Omental fat pad (tissue), 4 donors: ENCODE results near the gene KCNAB1. TPM values are rescaled to one million over a fixed set of nuclear protein-coding genes. Genes with fewer than 3 reads are reported as not detected.
"Not testable (repeated sequence)": the region's sequence is repeated elsewhere in the genome, so short reads cannot be mapped to it uniquely, and the experiment has no call there.

ENCODE experiments used
- ATAC-seq: fragments of 150-250 bp; one replicate; pipeline ENCODE4 v1.9.1; 2016; ENCODE audit warnings: mild to moderate bottlenecking, moderate library complexity; ENCODE audit not compliant: low FRiP score
- DNase-seq: peaks from one replicate; pipeline ENCODE4 v3.0.0-alpha.2; 2019; ENCODE audit warnings: low spot score
- total RNA-seq, 4 donors: library from RNA; depleted of rRNA; stranded (reverse); fragments of >200 nt; gene quantifications; one replicate each; pipeline ENCODE4 v1.1.0, GENCODE V29; 2016
- TF ChIP-seq, protein P1 (sequence below), 3 donors: fragments of 450-650 bp; IDR thresholded peaks; one replicate each; pipeline ENCODE4 v1.5.1; 2016 to 2017; ENCODE audit warnings: antibody characterized with exemption in 3 of 3, mild to moderate bottlenecking in 3 of 3, moderate library complexity in 2 of 3

The KCNAB1 gene
- total RNA-seq, 4 donors from 2014 or later = 2.2 to 12.6 (median 5.7) TPM

DNA sequence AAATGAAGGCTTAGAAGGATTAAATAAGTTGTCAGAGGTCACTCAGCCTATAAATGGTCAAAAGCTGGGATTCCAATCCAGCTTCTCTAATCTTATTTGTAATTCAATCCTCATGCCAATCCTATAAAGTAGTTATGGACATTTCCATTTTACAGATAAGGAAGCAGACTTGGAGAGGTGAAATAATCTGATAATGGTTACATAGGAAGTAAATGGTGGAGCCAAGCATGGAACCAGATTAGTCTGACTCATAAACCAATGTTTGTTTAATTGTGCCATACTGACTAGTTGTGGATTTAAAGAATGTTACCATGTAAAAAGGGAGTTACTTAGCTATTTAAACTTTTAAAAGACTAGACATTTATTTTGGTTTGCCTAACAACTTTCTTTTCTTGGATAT, 59.7 kb downstream of the KCNAB1 start:
- ATAC-seq (no peak), DNase-seq (no peak)
- TF ChIP-seq, protein P1, sequence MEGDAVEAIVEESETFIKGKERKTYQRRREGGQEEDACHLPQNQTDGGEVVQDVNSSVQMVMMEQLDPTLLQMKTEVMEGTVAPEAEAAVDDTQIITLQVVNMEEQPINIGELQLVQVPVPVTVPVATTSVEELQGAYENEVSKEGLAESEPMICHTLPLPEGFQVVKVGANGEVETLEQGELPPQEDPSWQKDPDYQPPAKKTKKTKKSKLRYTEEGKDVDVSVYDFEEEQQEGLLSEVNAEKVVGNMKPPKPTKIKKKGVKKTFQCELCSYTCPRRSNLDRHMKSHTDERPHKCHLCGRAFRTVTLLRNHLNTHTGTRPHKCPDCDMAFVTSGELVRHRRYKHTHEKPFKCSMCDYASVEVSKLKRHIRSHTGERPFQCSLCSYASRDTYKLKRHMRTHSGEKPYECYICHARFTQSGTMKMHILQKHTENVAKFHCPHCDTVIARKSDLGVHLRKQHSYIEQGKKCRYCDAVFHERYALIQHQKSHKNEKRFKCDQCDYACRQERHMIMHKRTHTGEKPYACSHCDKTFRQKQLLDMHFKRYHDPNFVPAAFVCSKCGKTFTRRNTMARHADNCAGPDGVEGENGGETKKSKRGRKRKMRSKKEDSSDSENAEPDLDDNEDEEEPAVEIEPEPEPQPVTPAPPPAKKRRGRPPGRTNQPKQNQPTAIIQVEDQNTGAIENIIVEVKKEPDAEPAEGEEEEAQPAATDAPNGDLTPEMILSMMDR (IDR thresholded peaks at IDR 0.05) = no peak

DNA sequence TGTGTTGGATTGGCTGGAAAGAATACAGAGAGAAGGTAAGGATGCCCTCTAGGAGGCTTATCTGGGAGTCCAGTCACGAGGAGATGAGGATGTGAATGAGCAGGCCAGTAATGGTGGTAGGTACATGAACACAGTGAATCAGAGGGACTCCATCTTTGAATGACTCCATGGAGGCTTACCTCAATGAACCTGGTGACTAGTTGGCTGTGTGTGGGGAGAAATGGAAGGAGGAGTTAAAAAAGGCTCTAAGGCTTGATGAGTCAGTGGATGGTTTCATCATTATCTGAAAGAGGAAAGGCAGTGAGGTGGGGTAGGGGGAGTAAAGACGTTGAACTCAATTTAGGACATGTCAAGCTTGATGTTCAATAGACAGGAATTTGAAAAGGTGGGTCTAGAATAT, 61.1 kb downstream of the KCNAB1 start:
- DNase-seq (no peak), ATAC-seq (peak; percentile 68)
- TF ChIP-seq, protein P1 (IDR thresholded peaks at IDR 0.05) = no peak

DNA sequence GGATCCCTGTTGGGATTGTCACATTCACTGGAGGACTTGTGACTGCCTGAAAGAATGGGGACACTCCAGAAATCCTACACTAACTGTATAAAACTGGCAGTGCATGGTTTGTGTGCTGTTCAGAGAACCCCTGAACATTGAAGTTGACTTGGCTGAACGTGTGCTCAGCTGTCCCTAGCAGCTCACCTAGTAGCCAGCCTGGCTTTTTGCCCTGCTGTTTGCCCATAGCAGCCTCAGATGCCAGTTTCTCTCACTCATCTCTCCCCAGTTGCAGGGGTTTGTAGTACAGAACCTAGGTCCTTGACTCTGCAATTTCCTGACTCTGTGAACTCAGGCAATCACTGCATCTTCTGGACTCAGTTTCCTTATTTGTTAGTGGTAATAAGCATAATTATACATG, 63.0 kb downstream of the KCNAB1 start:
- ATAC-seq (no peak), DNase-seq (no peak)
- TF ChIP-seq, protein P1 (IDR thresholded peaks at IDR 0.05) = no peak

DNA sequence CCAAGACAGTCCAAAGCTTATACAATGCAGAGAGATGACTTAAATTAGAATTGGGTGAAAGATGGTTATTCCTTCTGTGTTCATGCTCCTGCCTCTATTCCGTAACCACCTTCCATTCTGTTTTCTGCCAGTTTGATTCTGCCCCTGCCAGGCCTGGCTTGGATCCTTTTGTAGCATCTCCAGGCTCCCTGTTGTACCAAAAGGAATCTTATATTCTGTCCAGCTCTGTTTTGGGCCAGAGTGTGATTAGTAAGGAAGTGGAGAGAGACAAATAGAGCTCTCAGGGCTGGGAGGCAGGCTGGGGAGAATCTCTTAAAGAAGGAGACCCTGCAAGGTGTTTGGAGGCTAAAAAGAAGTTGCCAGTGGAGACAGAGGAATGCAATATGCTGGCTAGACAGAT, 63.8 kb downstream of the KCNAB1 start:
- TF ChIP-seq, protein P1 (IDR thresholded peaks at IDR 0.05) = no peak
- ATAC-seq (no peak), DNase-seq (no peak)

DNA sequence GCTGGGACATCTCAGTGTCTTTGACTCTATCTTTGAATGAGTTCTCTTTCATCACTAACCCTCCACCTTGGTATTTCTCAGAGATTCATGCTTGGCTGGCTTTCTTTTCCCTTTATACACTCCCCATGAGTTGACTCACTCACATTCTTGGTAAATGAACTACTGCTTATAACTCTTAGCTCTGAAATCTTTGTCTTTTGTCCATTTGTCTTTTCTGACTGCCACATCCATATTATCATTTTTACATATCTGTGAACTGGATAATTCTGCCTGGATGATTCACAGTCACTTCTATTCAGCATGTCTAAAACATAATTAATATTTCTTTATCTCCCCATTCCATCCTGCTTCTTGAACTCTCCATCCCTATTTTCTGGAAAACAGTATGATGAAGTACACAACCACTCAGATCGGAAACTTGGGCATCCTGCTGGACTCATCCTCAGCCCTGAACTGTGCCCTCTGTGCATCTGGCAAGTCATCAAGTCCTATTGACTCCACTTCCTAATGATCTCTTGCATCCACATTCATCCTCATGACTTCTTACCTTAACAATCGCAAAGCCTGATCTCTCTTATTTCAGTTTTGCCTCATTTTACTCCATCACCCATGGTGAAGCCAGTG, 66.9 kb downstream of the KCNAB1 start:
- ATAC-seq = peak; percentile 88
- TF ChIP-seq, protein P1 (IDR thresholded peaks at IDR 0.05) = no peak
- no peak for DNase-seq

DNA sequence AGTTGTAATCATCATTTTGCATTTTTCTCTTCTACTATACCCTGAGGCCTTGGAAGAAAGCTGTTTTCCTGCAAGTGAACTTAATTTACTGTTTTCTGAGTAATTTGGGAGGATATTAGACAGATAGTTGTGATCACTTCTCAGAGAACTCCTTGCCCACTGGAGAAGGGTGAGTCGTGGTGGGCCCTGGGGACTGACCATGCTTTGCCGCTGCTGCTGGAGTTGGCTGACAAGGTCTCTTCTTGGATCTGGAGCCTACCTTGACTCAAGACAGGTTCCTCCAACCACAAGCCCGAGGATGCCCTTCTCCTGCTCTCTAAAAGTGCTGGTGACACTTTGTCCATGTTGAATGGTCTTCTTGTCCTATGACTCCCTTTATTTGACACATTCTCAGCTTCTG, 68.4 kb downstream of the KCNAB1 start:
- TF ChIP-seq, protein P1 (IDR thresholded peaks at IDR 0.05) = no peak
- no peak for ATAC-seq
- DNase-seq = no peak

DNA sequence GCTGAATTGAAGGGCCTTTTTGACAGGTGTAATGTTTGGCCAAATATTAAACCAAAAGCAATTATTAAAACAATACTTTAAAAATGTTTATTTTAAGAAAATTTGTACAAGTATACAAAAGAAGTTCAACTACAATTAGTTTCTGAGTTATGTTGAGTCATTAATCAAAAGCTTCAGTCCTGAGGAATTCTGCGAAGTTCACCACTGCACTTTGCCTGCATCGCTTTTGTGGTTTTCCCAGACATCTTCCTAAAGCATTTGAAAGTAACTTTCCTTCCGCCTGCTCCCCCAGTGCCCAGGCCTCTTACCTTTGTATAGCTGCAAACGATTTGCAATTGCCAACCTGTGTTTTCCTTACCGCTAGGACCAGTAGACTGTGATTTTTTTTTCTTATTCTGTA, 69.5 kb downstream of the KCNAB1 start:
- TF ChIP-seq, protein P1 (IDR thresholded peaks at IDR 0.05) = no peak
- no peak for ATAC-seq
- DNase-seq = no peak

DNA sequence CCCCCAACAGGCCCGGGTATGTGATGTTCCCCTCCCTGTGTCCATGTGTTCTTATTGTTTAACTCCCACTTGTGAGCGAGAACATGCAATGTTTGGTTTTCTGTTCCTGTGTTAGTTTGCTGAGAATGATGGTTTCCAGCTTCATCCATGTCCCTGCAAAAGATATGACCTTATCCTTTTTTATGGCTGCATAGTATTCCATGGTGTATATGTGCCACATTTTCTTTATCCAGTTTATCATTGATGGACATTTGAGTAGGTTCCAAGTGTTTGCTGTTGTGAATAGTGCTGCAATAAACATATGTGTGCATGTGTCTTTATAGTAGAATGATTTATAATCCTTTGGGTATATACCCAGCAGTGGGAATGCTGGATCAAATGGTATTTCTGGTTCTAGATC, 74.6 kb downstream of the KCNAB1 start:
- DNase-seq = not testable (repeated sequence)

DNA sequence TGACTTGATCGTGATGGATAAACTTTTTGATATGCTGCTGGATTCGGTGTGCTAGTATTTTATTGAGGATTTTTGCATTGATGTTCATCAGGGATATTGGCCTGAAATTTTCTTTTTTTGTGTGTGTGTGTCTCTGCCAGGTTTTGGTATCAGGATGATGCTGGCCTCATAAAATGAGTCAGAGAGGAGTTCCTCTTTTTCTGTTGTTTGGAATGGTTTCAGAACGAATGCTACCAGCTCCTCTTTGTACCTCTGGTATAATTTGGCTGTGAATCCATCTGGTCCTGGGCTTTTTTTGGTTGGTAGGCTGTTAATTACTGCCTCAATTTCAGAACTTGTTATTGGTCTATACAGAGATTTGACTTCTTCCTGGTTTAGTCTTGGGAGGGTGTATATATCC, 76.8 kb downstream of the KCNAB1 start:
- DNase-seq, ATAC-seq: not testable (repeated sequence)

More for the DNA sequence above, 74.6 kb downstream of the KCNAB1 start:
- ATAC-seq = not testable (repeated sequence)
